NT2/D1 (cell line): ENCODE results near the gene BHLHE23.

Experiments used
- SUZ12 ChIP-seq: IDR thresholded peaks from 2 replicates; pipeline ENCODE4 v1.6.1; 2011; ENCODE audit not compliant: insufficient read length, insufficient read depth; ENCODE audit errors: extremely low read depth
- YY1 ChIP-seq: IDR thresholded peaks from 2 replicates; pipeline ENCODE4 v1.6.1; 2011; ENCODE audit not compliant: insufficient read length, insufficient read depth

- no peak for TF ChIP-seq SUZ12
- no peak for TF ChIP-seq YY1
These were observed 46.7 kb downstream of the BHLHE23 start for GRCh38 chr20:62959998-62960436.
